Kidney (tissue), 14 donors: Measurements from ENCODE around the gene ELAC2. TPM values are rescaled to one million over a fixed set of nuclear protein-coding genes. Genes with fewer than 3 reads are reported as not detected.

Source experiments
- DNase-seq, 5 donors: peaks; one replicate each; pipeline ENCODE4 v3.0.0-alpha.2; 2013 to 2020
- FAIRE-seq: peaks from 2 replicates; lab custom pipeline; 2012; peaks lifted over from hg19 to GRCh38; lab: Jason Lieb, UNC
- H3K27ac ChIP-seq, 2 donors: one replicate each; pipeline ENCODE4 v1.7.0; 2013; ENCODE audit warnings: low read depth in 2 of 2, low read length in 2 of 2, inconsistent platforms in 1 of 2
- H3K27me3 ChIP-seq: one replicate; pipeline ENCODE4 v1.7.1; 2013; ENCODE audit warnings: low read length, inconsistent platforms; ENCODE audit not compliant: control insufficient read depth, insufficient read depth
- H3K36me3 ChIP-seq, 3 donors: one replicate each; pipeline versions ENCODE4 v1.7.0 to v1.7.1; 2013; ENCODE audit warnings: low read length in 3 of 3, control low read depth in 1 of 3, inconsistent platforms in 1 of 3; ENCODE audit not compliant: insufficient read depth in 3 of 3, control insufficient read depth in 2 of 3
- H3K4me1 ChIP-seq, 3 donors: one replicate each; pipeline versions ENCODE4 v1.7.0 to v1.7.1; 2013; ENCODE audit warnings: low read length in 3 of 3, inconsistent platforms in 1 of 3, low read depth in 1 of 3; ENCODE audit not compliant: control insufficient read depth in 2 of 3, insufficient read depth in 2 of 3
- H3K4me3 ChIP-seq, 3 donors: one replicate each; pipeline versions ENCODE4 v1.7.0 to v1.8.1; 2013; ENCODE audit warnings: low read length in 3 of 3, control low read depth in 1 of 3, inconsistent platforms in 1 of 3
- H3K9ac ChIP-seq, 3 donors: one replicate each; pipeline versions ENCODE4 v1.7.0 to v1.7.1; 2013; ENCODE audit warnings: low read length in 3 of 3, control low read depth in 1 of 3, inconsistent platforms in 1 of 3
- H3K9me3 ChIP-seq, 3 donors: one replicate each; pipeline versions ENCODE4 v1.7.0 to v1.7.1; 2013; ENCODE audit warnings: low read length in 3 of 3, control low read depth in 1 of 3, inconsistent platforms in 1 of 3; ENCODE audit not compliant: control insufficient read depth in 2 of 3, insufficient read depth in 1 of 3
- intact Hi-C: fragments of 100-400 bp; cut with DNase I; formaldehyde crosslinking; loops from one replicate; pipeline ENCODE4 v1.11.1; 2022
- polyA plus RNA-seq: library from polyadenylated mRNA; stranded (reverse); fragments of 350-450 nt; fragmentation: Illumina TruSeq; extraction: RNeasy Lipid Tissue Mini Kit (QIAGEN cat#74804); gene quantifications from one replicate; pipeline ENCODE4 v1.2.3, GENCODE V29; 2014; ENCODE audit warnings: low read depth, low replicate concordance; ENCODE audit not compliant: insufficient read depth
- total RNA-seq: library from RNA; stranded (reverse); fragmentation: NEBNext Ultra II Directional; extraction: Animal tissue kit (Norgen Biotek cat#: 25700); gene quantifications from one replicate; pipeline ENCODE4 v1.2.1, GENCODE V29; 2021
- TF ChIP-seq, protein P1 (sequence below): IDR thresholded peaks from 3 replicates; pipeline ENCODE4 v1.5.1; 2012; ENCODE audit warnings: mild to moderate bottlenecking, moderate library complexity, borderline replicate concordance; ENCODE audit not compliant: insufficient read depth; ENCODE audit errors: extremely low read depth
- donor health status: control.
- donor health status: control.
- donor health status: control.
- donor health status: control.
- donor health status: control.
- donor health status: DM: yes; HTN: yes; CAD: no.
- donor health status: Normal renal cell carcinoma (clear cell type).

Gene ELAC2
- total and polyA plus RNA-seq, 2 donors from 2014 or later: 29.7 to 57.4 TPM

- Histone ChIP-seq H3K9ac (no peak overlapping the region), H3K27ac (no peak overlapping the region), H3K36me3 (no peaks in the 10 kb centered on the region), H3K27me3 (no peaks in the 10 kb centered on the region), H3K9me3 (no peaks in the 10 kb centered on the region), H3K4me1 (no peaks in the 10 kb centered on the region), H3K4me3 (no peak overlapping the region)
- FAIRE-seq (no peak), DNase-seq (no peak)
- TF ChIP-seq, protein P1, sequence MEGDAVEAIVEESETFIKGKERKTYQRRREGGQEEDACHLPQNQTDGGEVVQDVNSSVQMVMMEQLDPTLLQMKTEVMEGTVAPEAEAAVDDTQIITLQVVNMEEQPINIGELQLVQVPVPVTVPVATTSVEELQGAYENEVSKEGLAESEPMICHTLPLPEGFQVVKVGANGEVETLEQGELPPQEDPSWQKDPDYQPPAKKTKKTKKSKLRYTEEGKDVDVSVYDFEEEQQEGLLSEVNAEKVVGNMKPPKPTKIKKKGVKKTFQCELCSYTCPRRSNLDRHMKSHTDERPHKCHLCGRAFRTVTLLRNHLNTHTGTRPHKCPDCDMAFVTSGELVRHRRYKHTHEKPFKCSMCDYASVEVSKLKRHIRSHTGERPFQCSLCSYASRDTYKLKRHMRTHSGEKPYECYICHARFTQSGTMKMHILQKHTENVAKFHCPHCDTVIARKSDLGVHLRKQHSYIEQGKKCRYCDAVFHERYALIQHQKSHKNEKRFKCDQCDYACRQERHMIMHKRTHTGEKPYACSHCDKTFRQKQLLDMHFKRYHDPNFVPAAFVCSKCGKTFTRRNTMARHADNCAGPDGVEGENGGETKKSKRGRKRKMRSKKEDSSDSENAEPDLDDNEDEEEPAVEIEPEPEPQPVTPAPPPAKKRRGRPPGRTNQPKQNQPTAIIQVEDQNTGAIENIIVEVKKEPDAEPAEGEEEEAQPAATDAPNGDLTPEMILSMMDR: no peak
- intact Hi-C loops: no loop called here
Measured at GRCh38 chr17:13044572-13045065, 26.8 kb upstream of the ELAC2 start.

- H3K9me3 ChIP-seq: peaks cover 0 to 4% (median 0%) of the 10 kb centered on the region in 3 donors
- no peaks in the 10 kb centered on the region for H3K27me3 ChIP-seq
- FAIRE-seq (no peak), DNase-seq (no peak)
- TF ChIP-seq, protein P1: no peak
- no peaks in the 10 kb centered on the region for H3K36me3 ChIP-seq
- no peak overlapping the region for H3K4me3 ChIP-seq
- H3K9ac ChIP-seq: no peak overlapping the region
- H3K4me1 ChIP-seq: no peaks in the 10 kb centered on the region
- intact Hi-C loops: no loop called here
- no peak overlapping the region for H3K27ac ChIP-seq
Measured at GRCh38 chr17:13038931-13039665, 21.3 kb upstream of the ELAC2 start.

DNA sequence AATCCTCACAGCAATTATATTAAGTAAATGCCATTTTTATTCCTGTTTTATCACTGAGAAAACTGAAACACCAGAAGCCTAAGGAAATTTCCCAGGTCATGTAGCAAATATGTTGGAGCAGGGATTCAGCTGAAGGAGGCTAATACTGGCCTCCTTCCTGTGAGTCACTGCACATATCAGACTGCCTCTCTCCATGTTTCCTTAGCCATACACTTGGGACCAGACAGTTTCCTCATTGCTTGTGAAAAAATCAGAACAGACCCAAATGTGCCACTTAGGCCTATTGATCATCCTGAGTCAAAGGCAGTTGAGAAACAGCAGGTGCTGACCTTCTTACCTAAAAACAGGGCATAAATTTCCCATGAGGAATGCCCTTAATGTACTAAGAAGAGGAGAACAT is 18.9 kb upstream of the ELAC2 start:
- FAIRE-seq (no peak), DNase-seq (no peak)
- no peak overlapping the region for H3K4me3 ChIP-seq
- intact Hi-C loops: no loop called here
- no peaks in the 10 kb centered on the region for H3K27me3 ChIP-seq
- H3K27ac ChIP-seq: no peak overlapping the region
- no peaks in the 10 kb centered on the region for H3K36me3 ChIP-seq
- TF ChIP-seq, protein P1: no peak
- no peak overlapping the region for H3K9ac ChIP-seq
- peaks cover 0 to 4% (median 0%) of the 10 kb centered on the region in 3 donors for H3K9me3 ChIP-seq
- no peaks in the 10 kb centered on the region for H3K4me1 ChIP-seq
